Measurements from ENCODE around the gene MBD4. TPM values are rescaled to one million over a fixed set of nuclear protein-coding genes. Genes with fewer than 3 reads are reported as not detected.

Gene MBD4
- total RNA-seq, 1 donor from 2014 or later = 41.9 TPM

DNA sequence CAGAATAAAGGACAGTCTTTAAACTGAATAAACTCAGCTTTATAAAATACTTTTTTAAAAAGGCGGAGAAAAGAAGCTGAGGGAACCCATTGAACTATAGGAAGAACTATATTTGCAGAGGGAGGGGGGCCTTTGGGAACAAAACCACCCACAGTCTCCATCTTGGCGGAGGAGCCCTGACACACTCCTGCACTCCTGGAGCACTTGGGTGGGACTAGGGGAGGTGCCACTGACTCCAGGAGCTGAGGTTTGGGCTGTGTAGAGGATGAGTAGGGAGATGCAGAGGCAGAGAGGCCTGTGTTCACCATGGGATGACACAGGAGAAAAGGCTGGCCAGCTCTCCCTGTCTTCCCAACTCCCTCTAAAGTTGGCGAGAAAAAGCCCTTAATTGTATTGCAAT, 36.1 kb upstream of the MBD4 start:
- no peak for DNase-seq (ENCODE audit: low spot score)
- Mint-ChIP-seq H3K36me3 (ENCODE audit: low read depth) (peaks cover 2% of the 10 kb centered on the region), H3K4me1 (ENCODE audit: low read depth) (no peaks in the 10 kb centered on the region), H3K27me3 (ENCODE audit: low read depth) (no peaks in the 10 kb centered on the region), H3K27ac (no peak overlapping the region), H3K4me3 (ENCODE audit: low read depth) (no peak overlapping the region), H3K9me3 (no peaks in the 10 kb centered on the region)
- intact Hi-C loops (cut with micrococcal nuclease) = no loop called here

DNA sequence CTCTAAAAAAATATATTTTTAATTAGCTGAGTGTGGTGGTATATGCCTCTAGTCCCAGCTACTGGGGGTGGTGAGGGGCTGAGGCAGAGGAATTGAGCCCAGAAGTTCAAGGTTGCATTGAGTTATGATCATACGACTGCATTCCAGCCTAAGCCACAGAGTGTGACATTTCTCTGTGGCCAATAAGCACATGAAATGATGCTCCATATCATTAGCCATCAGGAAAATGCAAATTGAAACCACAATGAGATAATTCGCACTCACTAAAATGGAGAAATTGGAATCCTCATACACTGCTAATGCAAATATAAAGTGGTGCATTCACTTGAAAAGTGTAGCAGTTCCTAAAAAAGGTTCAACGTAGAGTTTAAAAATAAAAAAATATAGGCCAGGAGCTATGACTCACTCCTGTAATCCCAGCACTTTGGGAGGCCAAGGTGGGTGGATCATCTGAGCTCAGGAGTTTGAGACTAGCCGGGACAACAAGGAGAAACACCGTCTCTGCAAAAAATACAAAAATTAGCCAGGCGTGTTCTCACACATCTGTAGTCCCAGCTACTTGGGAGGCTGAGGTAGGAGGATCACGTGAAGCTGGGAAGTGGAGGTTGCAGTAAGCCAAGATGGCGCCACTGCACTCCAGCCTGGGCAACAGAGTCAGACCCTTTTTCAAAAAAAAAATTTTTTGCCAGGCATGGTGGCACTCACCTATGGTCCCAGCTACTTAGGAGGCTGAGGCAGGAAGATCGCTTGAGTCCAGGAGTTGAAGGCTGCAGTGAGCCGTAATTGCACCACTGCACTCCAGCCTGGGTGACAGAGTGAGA, 35.4 kb upstream of the MBD4 start:
- H3K27me3 Mint-ChIP-seq (ENCODE audit: low read depth) = no peaks in the 10 kb centered on the region
- no peaks in the 10 kb centered on the region for H3K9me3 Mint-ChIP-seq
- intact Hi-C loops (cut with micrococcal nuclease) = no loop called here
- H3K4me1 Mint-ChIP-seq (ENCODE audit: low read depth) = no peaks in the 10 kb centered on the region
- DNase-seq (ENCODE audit: low spot score) = no peak
- H3K27ac Mint-ChIP-seq = no peak overlapping the region
- H3K36me3 Mint-ChIP-seq (ENCODE audit: low read depth) = peaks cover 2% of the 10 kb centered on the region
- H3K4me3 Mint-ChIP-seq (ENCODE audit: low read depth) = no peak overlapping the region

DNA sequence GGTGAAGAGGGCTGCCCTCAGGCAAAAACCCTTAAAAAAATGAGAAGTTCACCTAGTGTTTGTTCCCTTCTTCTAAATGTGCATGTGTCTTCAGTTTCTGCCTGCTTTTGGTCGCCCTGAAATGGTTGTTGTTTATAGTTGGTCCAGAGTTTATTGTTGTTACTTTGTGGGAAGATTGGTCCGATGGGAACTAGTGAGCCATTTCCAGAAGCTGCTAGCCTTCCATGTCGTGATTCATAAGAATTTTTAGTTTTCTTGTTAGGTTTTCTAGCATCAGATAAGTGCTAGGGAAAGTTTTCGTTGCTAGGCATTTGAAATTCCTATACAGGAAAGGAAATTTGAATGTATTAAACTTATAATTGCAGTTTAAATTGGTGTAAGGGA, 34.0 kb upstream of the MBD4 start:
- no peaks in the 10 kb centered on the region for H3K9me3 Mint-ChIP-seq
- H3K36me3 Mint-ChIP-seq (ENCODE audit: low read depth) = peaks cover 8% of the 10 kb centered on the region
- H3K4me3 Mint-ChIP-seq (ENCODE audit: low read depth) = no peak overlapping the region
- H3K27ac Mint-ChIP-seq = no peak overlapping the region
- intact Hi-C loops (cut with micrococcal nuclease) = no loop called here
- no peak for DNase-seq (ENCODE audit: low spot score)
- no peaks in the 10 kb centered on the region for H3K27me3 Mint-ChIP-seq (ENCODE audit: low read depth)
- H3K4me1 Mint-ChIP-seq (ENCODE audit: low read depth) = no peaks in the 10 kb centered on the region

GRCh38 chr3:129473067-129473768, 33.5 kb upstream of the MBD4 start:
- DNase-seq (ENCODE audit: low spot score) = no peak
- Mint-ChIP-seq H3K36me3 (ENCODE audit: low read depth) (peaks cover 8% of the 10 kb centered on the region), H3K27ac (no peak overlapping the region), H3K4me1 (ENCODE audit: low read depth) (no peaks in the 10 kb centered on the region), H3K9me3 (no peaks in the 10 kb centered on the region), H3K4me3 (ENCODE audit: low read depth) (no peak overlapping the region), H3K27me3 (ENCODE audit: low read depth) (no peaks in the 10 kb centered on the region)
- intact Hi-C loops (cut with micrococcal nuclease) = no loop called here

DNA sequence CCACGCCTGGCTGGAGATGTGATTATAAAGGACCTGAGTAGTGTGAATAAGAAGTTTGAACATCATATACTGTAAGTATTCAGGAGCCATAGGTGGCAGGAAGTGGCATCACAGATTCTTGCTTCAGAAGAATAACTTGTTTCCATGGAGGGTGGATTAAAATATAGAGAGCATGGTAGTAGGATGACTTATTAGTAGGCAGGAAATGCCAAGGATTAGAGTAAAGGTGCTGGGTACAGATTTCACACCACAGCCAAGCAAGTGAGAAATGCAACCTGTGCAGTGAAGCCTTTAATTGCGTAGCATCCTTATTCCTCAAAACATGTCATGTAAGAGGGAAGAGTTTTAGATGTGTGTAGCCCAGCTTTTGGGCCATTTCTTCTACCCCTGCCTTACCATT, 31.1 kb upstream of the MBD4 start:
- Mint-ChIP-seq H3K27ac (no peak overlapping the region), H3K4me1 (ENCODE audit: low read depth) (no peaks in the 10 kb centered on the region), H3K9me3 (no peaks in the 10 kb centered on the region), H3K27me3 (ENCODE audit: low read depth) (no peaks in the 10 kb centered on the region), H3K36me3 (ENCODE audit: low read depth) (peaks cover 9% of the 10 kb centered on the region), H3K4me3 (ENCODE audit: low read depth) (no peak overlapping the region)
- no peak for DNase-seq (ENCODE audit: low spot score)
- intact Hi-C loops (cut with micrococcal nuclease) = no loop called here

DNA sequence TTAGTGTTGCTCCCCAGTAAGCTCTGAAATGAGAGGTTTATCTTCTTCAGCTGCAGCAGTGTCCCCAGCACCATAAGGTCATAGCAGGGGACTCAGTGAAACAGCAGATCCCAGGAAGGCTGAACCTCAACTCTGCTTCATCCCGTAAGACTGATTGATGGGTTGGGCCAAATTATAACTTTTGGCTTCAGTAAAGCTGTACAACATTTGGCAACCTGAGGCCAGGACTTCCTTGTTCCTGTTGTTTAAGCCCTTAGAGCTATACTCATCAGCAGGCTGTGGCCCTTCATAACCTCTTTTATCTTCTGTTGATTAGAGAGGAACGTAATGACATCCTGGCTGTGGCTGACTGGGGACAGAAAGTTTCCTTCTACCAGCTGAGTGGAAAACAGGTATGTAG, 29.3 kb upstream of the MBD4 start:
- no peaks in the 10 kb centered on the region for H3K27me3 Mint-ChIP-seq (ENCODE audit: low read depth)

GRCh38 chr3:129467932-129468331, 28.2 kb upstream of the MBD4 start:
- H3K27me3 Mint-ChIP-seq (ENCODE audit: low read depth) = no peaks in the 10 kb centered on the region
- peaks cover 4% of the 10 kb centered on the region for H3K4me1 Mint-ChIP-seq (ENCODE audit: low read depth)
- no peak overlapping the region for H3K27ac Mint-ChIP-seq
- H3K36me3 Mint-ChIP-seq (ENCODE audit: low read depth) = peaks cover 9% of the 10 kb centered on the region
- H3K9me3 Mint-ChIP-seq = no peaks in the 10 kb centered on the region
- DNase-seq (ENCODE audit: low spot score) = no peak
- intact Hi-C loops (cut with micrococcal nuclease) = no loop called here
- no peak overlapping the region for H3K4me3 Mint-ChIP-seq (ENCODE audit: low read depth)

More for the DNA sequence above, 29.3 kb upstream of the MBD4 start:
- Mint-ChIP-seq H3K4me3 (ENCODE audit: low read depth) (no peak overlapping the region), H3K36me3 (ENCODE audit: low read depth) (peaks cover 9% of the 10 kb centered on the region), H3K9me3 (no peaks in the 10 kb centered on the region), H3K4me1 (ENCODE audit: low read depth) (no peaks in the 10 kb centered on the region), H3K27ac (no peak overlapping the region)
- DNase-seq (ENCODE audit: low spot score) = no peak
- intact Hi-C loops (cut with micrococcal nuclease) = no loop called here

DNA sequence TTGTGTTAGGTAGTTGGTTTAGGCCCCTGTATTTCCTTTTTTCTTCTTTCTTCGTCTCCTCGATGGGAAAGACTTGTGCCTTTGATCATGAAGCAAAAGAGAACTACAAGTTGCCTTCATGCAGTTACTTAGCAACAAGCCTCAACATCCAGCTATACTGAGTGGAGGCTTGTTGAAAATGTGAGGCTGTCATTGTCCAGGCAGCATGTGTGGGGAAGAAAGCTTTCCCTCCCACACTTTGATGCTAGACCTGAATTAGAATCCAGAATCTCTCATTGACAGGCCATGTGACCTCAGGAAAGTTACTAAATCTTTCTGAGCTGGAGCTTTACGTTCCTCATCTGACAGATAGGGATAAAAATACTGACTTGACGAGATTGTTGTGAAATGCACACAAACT, 24.0 kb upstream of the MBD4 start:
- intact Hi-C loops (cut with micrococcal nuclease) = no loop called here
- peaks cover 19% of the 10 kb centered on the region for H3K4me1 Mint-ChIP-seq (ENCODE audit: low read depth)
- peaks cover 13% of the 10 kb centered on the region for H3K36me3 Mint-ChIP-seq (ENCODE audit: low read depth)
- no peak overlapping the region for H3K27ac Mint-ChIP-seq
- H3K4me3 Mint-ChIP-seq (ENCODE audit: low read depth) = no peak overlapping the region
- no peak for DNase-seq (ENCODE audit: low spot score)
- no peaks in the 10 kb centered on the region for H3K27me3 Mint-ChIP-seq (ENCODE audit: low read depth)
- H3K9me3 Mint-ChIP-seq = no peaks in the 10 kb centered on the region

GRCh38 chr3:129463094-129463493, 23.3 kb upstream of the MBD4 start:
- no peak for DNase-seq (ENCODE audit: low spot score)
- intact Hi-C loops (cut with micrococcal nuclease) = no loop called here
- Mint-ChIP-seq H3K4me1 (ENCODE audit: low read depth) (peaks cover 19% of the 10 kb centered on the region), H3K27me3 (ENCODE audit: low read depth) (no peaks in the 10 kb centered on the region), H3K9me3 (no peaks in the 10 kb centered on the region), H3K36me3 (ENCODE audit: low read depth) (peaks cover 13% of the 10 kb centered on the region), H3K4me3 (ENCODE audit: low read depth) (no peak overlapping the region), H3K27ac (no peak overlapping the region)

GRCh38 chr3:129462361-129462968, 22.7 kb upstream of the MBD4 start:
- DNase-seq (ENCODE audit: low spot score) = no peak
- H3K27me3 Mint-ChIP-seq (ENCODE audit: low read depth) = no peaks in the 10 kb centered on the region
- intact Hi-C loops (cut with micrococcal nuclease) = no loop called here
- peaks cover 19% of the 10 kb centered on the region for H3K4me1 Mint-ChIP-seq (ENCODE audit: low read depth)
- H3K36me3 Mint-ChIP-seq (ENCODE audit: low read depth) = peaks cover 12% of the 10 kb centered on the region
- H3K9me3 Mint-ChIP-seq = no peaks in the 10 kb centered on the region
- H3K4me3 Mint-ChIP-seq (ENCODE audit: low read depth) = no peak overlapping the region
- H3K27ac Mint-ChIP-seq = no peak overlapping the region

DNA sequence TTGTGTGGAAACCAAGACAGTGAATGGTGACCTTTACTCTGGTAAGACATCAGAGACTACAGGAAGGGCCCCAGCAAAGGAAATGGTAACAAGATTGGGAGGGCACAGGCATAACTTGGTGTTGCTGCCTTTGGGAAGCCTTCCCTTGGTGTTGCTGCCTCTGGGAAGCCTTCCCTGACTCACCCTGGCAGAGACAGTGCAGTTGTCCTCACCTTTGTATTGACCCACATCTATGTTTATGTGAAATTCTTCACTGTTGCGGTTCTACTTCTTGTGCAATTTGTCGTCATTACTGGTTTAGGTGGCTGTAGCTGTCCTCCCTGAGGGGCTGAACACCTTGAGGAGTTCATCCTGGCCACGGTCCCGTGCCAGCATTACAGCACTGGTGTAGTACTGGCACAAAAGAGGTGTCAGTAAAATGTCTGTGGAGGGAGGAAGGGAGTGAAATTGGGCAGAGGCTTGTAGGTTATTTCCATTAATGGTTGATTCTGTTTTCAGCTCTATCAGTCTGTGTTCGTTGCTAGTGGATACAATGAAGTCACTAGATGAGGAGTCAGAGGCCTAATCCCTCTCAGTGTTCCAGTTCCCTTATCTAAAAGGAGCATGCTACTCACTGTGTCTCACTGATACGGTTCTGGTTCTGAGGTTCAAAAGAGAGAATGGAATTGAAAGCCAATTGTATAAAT, 21.9 kb upstream of the MBD4 start:
- Mint-ChIP-seq H3K4me3 (ENCODE audit: low read depth) (no peak overlapping the region), H3K9me3 (no peaks in the 10 kb centered on the region), H3K27ac (peak overlapping the region; percentile 74), H3K36me3 (ENCODE audit: low read depth) (peaks cover 10% of the 10 kb centered on the region), H3K4me1 (ENCODE audit: low read depth) (peaks cover 19% of the 10 kb centered on the region), H3K27me3 (ENCODE audit: low read depth) (no peaks in the 10 kb centered on the region)
- DNase-seq (ENCODE audit: low spot score) = no peak
- intact Hi-C loops (cut with micrococcal nuclease) = loop anchor here (2.0 kb wide), 1 partner anchor 21 kb away; the partner anchor contains the start of gene IFT122

- Mint-ChIP-seq H3K27ac (peak overlapping the region; percentile 74), H3K4me1 (ENCODE audit: low read depth) (peaks cover 19% of the 10 kb centered on the region), H3K27me3 (ENCODE audit: low read depth) (no peaks in the 10 kb centered on the region), H3K36me3 (ENCODE audit: low read depth) (peaks cover 10% of the 10 kb centered on the region), H3K9me3 (no peaks in the 10 kb centered on the region), H3K4me3 (ENCODE audit: low read depth) (no peak overlapping the region)
- intact Hi-C loops (cut with micrococcal nuclease) = loop anchor here (2.0 kb wide), 1 partner anchor 20 kb away; the partner anchor contains the start of gene IFT122
- no peak for DNase-seq (ENCODE audit: low spot score)
Observed at GRCh38 chr3:129461022-129461421, 21.3 kb upstream of the MBD4 start.
